Endothelial cell (in vitro differentiated cells): ENCODE measurements around the gene PLEKHH1. TPM values are rescaled to one million over a fixed set of nuclear protein-coding genes. Genes with fewer than 3 reads are reported as not detected.
"Not testable (repeated sequence)": the region's sequence is repeated elsewhere in the genome, so short reads cannot be mapped to it uniquely, and the experiment has no call there.

Experiments
- DNase-seq: peaks from one replicate; pipeline ENCODE4 v3.0.0; 2021; ENCODE audit warnings: low spot score
- H3K27ac Mint-ChIP-seq: one replicate; pipeline ENCODE4 v1.8.0; 2021; ENCODE audit warnings: mixed read lengths, inconsistent platforms; ENCODE audit not compliant: unreplicated experiment
- H3K27me3 Mint-ChIP-seq: one replicate; pipeline ENCODE4 v1.8.0; 2021; ENCODE audit warnings: mild to moderate bottlenecking, moderate library complexity, mixed read lengths, inconsistent platforms; ENCODE audit not compliant: unreplicated experiment
- H3K36me3 Mint-ChIP-seq: one replicate; pipeline ENCODE4 v1.8.0; 2021; ENCODE audit warnings: mild to moderate bottlenecking, low read depth, mixed read lengths, inconsistent platforms; ENCODE audit not compliant: unreplicated experiment
- H3K4me1 Mint-ChIP-seq: one replicate; pipeline ENCODE4 v1.8.0; 2021; ENCODE audit warnings: mild to moderate bottlenecking, mixed read lengths, inconsistent platforms; ENCODE audit not compliant: unreplicated experiment
- H3K4me3 Mint-ChIP-seq: one replicate; pipeline ENCODE4 v1.8.0; 2021; ENCODE audit warnings: mild to moderate bottlenecking, mixed read lengths, inconsistent platforms; ENCODE audit not compliant: unreplicated experiment
- H3K9me3 Mint-ChIP-seq: one replicate; pipeline ENCODE4 v1.8.0; 2021; ENCODE audit warnings: mixed read lengths, inconsistent platforms; ENCODE audit not compliant: unreplicated experiment
- total RNA-seq: library from RNA; stranded (reverse); fragmentation: NEBNext Ultra II Directional; extraction: Animal tissue kit (Norgen Biotek cat#: 25700); gene quantifications from one replicate; pipeline ENCODE4 v1.2.1, GENCODE V29; 2021; ENCODE audit not compliant: unreplicated experiment
- TF ChIP-seq, protein P1 (sequence below): fragments of 200-600 bp; sonication (generic); IDR thresholded peaks from one replicate; pipeline ENCODE4 v1.5.0; 2021; ENCODE audit warnings: antibody characterized with exemption; ENCODE audit not compliant: unreplicated experiment

Gene PLEKHH1
- total RNA-seq, 1 donor from 2014 or later, result 9.5 TPM

DNA sequence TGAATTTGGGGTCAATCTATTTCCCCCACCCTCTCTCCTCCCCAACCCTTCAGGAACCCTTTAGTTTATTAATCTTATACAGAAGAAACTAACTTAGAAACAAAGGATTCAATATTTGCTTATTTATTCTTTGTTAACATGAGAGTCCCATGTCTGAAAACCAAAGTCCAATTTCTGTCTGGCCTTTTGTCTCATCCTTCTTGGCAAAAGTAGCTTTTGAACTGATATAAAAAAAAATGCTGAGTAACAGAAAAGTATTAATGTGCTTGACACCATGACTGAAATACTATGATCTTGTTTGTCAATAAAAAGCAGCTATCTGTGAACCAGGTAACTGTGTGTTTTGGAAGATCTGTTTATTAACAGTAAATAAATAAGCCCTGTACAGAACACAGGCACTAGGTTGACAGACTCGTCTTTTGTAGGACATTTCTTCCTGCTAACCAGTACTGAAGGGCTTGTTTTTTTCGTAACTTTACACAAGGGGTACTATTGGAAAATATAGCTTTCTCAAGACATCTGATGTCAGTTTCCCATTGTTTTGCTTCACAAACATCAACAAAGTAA is 56.2 kb downstream of the PLEKHH1 start:
- Mint-ChIP-seq H3K4me1 (no peaks in the 10 kb centered on the region), H3K4me3 (no peak overlapping the region), H3K27ac (no peak overlapping the region), H3K36me3 (no peaks in the 10 kb centered on the region), H3K27me3 (no peaks in the 10 kb centered on the region), H3K9me3 (no peaks in the 10 kb centered on the region)
- TF ChIP-seq, protein P1, sequence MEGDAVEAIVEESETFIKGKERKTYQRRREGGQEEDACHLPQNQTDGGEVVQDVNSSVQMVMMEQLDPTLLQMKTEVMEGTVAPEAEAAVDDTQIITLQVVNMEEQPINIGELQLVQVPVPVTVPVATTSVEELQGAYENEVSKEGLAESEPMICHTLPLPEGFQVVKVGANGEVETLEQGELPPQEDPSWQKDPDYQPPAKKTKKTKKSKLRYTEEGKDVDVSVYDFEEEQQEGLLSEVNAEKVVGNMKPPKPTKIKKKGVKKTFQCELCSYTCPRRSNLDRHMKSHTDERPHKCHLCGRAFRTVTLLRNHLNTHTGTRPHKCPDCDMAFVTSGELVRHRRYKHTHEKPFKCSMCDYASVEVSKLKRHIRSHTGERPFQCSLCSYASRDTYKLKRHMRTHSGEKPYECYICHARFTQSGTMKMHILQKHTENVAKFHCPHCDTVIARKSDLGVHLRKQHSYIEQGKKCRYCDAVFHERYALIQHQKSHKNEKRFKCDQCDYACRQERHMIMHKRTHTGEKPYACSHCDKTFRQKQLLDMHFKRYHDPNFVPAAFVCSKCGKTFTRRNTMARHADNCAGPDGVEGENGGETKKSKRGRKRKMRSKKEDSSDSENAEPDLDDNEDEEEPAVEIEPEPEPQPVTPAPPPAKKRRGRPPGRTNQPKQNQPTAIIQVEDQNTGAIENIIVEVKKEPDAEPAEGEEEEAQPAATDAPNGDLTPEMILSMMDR, result no peak
- DNase-seq, result no peak

DNA sequence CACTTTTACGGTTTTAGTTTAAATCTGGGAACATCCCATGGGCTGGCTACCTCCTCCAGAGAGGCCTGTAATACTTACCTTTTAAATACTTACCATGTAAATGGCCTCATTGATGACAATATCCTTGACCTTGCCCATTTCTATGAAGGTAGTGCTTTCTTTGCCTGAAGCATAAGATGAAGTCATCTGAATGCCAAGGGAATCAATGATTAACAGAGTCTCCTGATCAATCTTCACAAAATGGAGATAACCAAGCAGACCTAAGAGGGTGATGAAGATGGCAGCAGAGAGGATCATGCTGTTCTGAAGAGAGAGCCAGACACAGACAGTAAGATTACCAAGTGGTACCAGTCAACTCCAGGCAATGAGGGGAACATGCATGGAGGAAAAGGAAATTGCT is 60.6 kb downstream of the PLEKHH1 start:
- H3K27ac Mint-ChIP-seq, H3K9me3 Mint-ChIP-seq, H3K27me3 Mint-ChIP-seq, H3K4me1 Mint-ChIP-seq, DNase-seq, H3K36me3 Mint-ChIP-seq, H3K4me3 Mint-ChIP-seq: not testable (repeated sequence)

DNA sequence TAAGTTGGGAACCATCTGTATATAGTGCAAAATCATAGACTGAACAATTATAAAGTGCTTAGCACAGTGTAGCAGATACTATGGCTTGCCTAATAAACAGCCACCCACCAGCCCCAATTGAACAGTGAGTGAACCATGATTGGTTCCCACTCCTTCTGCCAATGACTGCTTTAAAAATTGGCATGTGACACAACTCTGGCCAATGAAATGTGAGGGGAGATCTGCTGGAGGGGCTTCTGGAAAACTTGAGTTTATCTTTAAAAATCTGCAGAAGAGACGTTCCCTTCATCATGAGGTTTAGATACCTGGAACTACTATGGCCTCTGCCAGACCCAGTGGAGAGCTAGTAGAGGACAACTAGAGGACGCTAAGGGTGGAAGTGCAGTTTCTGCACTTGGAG is 62.3 kb downstream of the PLEKHH1 start:
- Mint-ChIP-seq H3K4me3 (no peak overlapping the region), H3K27ac (no peak overlapping the region), H3K27me3 (peaks cover 1% of the 10 kb centered on the region), H3K9me3 (no peaks in the 10 kb centered on the region), H3K4me1 (peaks cover 6% of the 10 kb centered on the region), H3K36me3 (peaks cover 6% of the 10 kb centered on the region)
- no peak for DNase-seq
- TF ChIP-seq, protein P1, result no peak

DNA sequence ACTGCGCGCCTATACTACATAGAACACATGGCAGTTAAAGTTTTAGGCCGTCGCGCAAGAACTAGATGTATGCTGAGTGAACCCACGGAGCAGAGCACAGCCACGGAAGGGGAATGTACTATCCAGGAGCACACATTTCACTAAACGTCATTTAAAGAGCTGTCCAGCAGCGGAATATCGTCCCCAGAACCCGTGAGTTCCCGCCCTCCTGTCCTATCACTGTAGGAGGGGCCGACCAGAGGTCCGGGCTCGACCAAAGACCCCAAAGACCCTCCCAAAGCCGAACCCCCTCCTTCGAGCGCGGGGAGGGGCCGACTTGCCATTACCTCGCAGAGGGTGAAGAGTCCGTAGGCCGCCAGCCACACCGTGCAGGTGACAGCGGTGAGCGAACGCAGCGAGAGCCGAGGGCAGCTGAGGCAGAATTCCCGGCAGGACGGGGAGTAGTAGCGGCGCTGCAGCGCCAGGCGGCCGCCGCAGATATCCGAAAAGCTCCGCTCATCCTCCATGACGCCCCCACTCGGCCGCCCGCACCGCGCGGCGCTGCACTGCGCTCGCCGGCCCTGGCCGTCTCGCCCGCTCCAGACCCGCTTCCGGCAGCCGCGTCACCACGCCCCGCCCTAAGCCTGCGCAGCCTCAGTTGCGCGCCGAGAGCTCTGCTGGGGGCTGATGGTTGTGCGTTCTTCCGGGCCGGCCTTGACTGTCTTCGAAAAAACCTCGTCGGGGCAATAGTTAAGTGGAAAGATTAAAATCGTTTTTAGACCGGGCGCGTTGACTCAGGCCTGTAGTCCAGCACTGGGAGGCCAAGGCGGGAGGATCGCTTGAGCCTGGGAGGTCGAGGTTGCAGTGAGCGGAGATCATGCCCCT is 66.8 kb downstream of the PLEKHH1 start, which contains the start of gene PIGH:
Gene PIGH (minus strand): TSS at position 571 of the 864 bp plus-strand sequence. CDS start 65 bp downstream, at position 506.
- TF ChIP-seq, protein P1, result peak; percentile 65
- H3K4me1 Mint-ChIP-seq, result peaks cover 6% of the 10 kb centered on the region
- H3K27me3 Mint-ChIP-seq, result peaks cover 1% of the 10 kb centered on the region
- no peaks in the 10 kb centered on the region for H3K9me3 Mint-ChIP-seq
- DNase-seq, result peak; percentile 92
- H3K36me3 Mint-ChIP-seq, result peaks cover 6% of the 10 kb centered on the region
- H3K27ac Mint-ChIP-seq, result peak within 1 kb of the TSS; percentile 72
- peak within 1 kb of the TSS; percentile 98 for H3K4me3 Mint-ChIP-seq

DNA sequence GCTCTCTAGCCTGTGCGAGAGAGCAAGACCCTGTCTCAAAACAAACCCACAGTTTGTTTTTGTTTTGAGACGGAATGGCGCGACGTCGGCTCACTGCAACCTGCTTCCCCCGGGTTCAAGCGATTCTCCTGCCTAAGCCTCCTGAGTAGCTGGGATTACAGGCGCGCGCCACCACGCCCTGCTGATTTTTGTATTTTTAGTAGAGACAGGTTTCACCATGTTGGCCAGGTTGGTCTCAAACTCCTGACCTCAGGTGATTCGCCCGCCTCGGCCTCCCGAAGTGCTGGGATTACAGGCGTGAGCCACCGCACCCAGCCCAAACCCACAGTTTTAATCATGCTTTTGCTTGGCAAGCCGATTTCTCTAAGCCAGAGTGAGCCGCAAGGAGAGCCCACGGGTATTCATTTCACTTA is 67.5 kb downstream of the PLEKHH1 start:
- H3K4me1 Mint-ChIP-seq, DNase-seq, H3K27me3 Mint-ChIP-seq, H3K9me3 Mint-ChIP-seq, H3K36me3 Mint-ChIP-seq, H3K27ac Mint-ChIP-seq: not testable (repeated sequence)
- peak overlapping the region; percentile 98 for H3K4me3 Mint-ChIP-seq

DNA sequence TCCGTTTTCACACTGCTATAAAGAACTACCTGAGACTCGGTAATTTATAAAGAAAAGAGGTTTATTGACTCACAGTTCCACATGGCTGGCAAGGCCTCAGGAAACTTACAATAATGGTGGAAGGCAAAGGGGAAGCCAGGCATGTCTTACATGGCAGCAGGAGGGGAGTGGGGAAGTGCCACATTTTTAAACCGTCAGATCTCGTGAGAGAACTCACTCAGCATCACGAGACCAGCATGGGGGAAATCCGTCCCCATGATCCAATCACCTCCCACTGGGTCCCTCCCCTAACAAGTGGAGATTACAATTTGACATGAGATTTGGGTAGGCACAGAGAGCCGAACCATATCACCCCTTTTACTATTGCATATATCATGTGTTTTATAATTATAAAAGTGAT is 69.0 kb downstream of the PLEKHH1 start:
- TF ChIP-seq, protein P1, result no peak
- Mint-ChIP-seq H3K27me3 (peaks cover 1% of the 10 kb centered on the region), H3K4me1 (peaks cover 6% of the 10 kb centered on the region), H3K9me3 (no peaks in the 10 kb centered on the region), H3K27ac (no peak overlapping the region), H3K4me3 (no peak overlapping the region), H3K36me3 (peaks cover 6% of the 10 kb centered on the region)
- no peak for DNase-seq
